ENCODE results near the gene EPHA4. TPM values are rescaled to one million over a fixed set of nuclear protein-coding genes. Genes with fewer than 3 reads are reported as not detected.

EPHA4 gene
- polyA plus RNA-seq, 2 of the 4 experiments (the other 2 are of a cell fraction) = 0.54 to 1.1 TPM

DNA sequence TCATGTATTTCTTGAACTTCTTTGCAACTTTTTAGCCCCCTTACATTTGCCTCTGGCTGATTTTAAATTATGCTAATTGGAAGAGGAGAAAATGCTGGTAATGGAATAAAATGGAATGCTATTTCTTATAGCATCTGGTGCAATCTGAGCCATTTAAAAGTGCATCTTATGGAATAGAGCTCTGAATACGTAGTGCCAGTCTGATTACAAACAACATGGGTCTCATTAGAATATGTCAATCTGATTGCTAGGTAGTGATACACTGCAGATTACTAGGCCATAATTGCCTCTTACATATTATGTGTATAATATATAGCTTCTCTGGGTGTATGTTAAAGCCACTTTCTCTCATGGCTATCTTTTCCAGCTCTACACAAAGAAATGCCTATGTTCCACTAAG lies 159.1 kb downstream of the EPHA4 start (continued):
- TF ChIP-seq TP53 (CRISPR knock-in tag; IDR thresholded peaks at IDR 0.05) = no peak
- TF ChIP-seq, protein P1, sequence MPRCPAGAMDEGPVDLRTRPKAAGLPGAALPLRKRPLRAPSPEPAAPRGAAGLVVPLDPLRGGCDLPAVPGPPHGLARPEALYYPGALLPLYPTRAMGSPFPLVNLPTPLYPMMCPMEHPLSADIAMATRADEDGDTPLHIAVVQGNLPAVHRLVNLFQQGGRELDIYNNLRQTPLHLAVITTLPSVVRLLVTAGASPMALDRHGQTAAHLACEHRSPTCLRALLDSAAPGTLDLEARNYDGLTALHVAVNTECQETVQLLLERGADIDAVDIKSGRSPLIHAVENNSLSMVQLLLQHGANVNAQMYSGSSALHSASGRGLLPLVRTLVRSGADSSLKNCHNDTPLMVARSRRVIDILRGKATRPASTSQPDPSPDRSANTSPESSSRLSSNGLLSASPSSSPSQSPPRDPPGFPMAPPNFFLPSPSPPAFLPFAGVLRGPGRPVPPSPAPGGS (IDR thresholded peaks at IDR 0.05) = no peak
- no peak for TF ChIP-seq CBX8 (IDR thresholded peaks at IDR 0.05)

DNA sequence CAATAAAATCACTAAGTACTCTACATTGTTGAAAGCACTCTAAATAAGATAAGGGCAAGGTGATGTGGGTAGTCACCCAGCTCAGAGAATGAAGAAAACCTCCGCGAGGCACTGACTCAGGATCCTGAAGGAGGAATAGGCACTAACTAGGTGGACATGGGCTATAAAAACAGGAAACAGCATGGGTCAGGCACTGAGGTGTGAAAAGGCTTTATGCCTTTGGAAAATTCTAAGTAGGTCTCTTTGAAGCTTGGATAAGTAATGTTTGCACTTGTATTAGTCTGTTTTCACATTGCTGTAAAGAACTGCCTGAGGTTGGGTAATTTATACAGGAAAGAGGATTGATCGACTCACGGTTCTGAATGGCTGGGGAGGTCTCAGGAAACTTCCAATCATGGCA lies 161.6 kb downstream of the EPHA4 start:
- Histone ChIP-seq H3K9me3 (no peaks in the 10 kb centered on the region; the same call in 2 of the 3 replicates), H3K4me1 (no peaks in the 10 kb centered on the region), H3K27ac (no peak overlapping the region), H3K4me2 (no peak overlapping the region), H3K4me3 (no peak overlapping the region)
- 10% methylated on average over 4 of the region's 4 CpGs for WGBS (ENCODE audit: missing lambda C conversion rate)
- TF ChIP-seq RARB (CRISPR knock-in tag; IDR thresholded peaks at IDR 0.05) (no peak), HOXB13 (CRISPR knock-in tag; IDR thresholded peaks at IDR 0.05; ENCODE audit: low read depth) (no peak)
- DNase-seq (ENCODE audit: low read depth in 1 of 2, low spot score in 1 of 2) (no peak), ATAC-seq (no peak), FAIRE-seq (no peak)
- POLR2A ChIA-PET = no interaction called here
- CTCF ChIA-PET = no interaction called here

DNA sequence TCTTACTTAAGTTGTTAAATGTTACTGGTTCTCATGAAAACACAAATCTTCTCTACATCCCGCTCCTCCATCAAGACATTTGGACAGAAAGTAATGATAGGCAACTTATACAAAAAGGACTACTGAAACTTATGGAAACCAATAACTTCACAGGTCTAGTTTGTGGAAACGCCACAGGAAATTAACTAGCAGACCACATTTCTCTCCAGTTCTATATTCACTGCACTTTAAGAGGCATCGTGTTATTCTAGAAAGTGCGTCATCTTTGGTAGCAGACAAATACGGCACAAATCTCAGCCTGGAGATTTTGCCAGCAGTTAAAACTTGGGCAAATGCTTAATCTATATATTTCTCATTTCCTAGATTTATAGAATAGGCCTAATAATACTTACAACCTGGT lies 164.3 kb downstream of the EPHA4 start:
- no peak overlapping the region for H3K27ac ChIP-seq
- TF ChIP-seq GATA3 (IDR thresholded peaks at IDR 0.05; ENCODE audit: borderline replicate concordance) (no peak), BHLHE40 (IDR thresholded peaks at IDR 0.05; ENCODE audit: low read depth, low read length) (no peak), HOXA7 (CRISPR knock-in tag; IDR thresholded peaks at IDR 0.05) (no peak), MAZ (IDR thresholded peaks at IDR 0.05; ENCODE audit: borderline replicate concordance, low read depth, low read length) (no peak), HOXB5 (CRISPR knock-in tag; IDR thresholded peaks at IDR 0.05) (no peak), EHMT2 (IDR thresholded peaks at IDR 0.05; ENCODE audit: low read depth) (no peak), NFE2L2 (conservative IDR thresholded peaks at IDR 0.05; ENCODE audit: low read length) (no peak), ZFP36 (IDR thresholded peaks at IDR 0.05; ENCODE audit: borderline replicate concordance, partially characterized antibody) (no peak), MYC (IDR thresholded peaks at IDR 0.05; ENCODE audit: borderline replicate concordance, low read length) (no peak), ZC3H11A (IDR thresholded peaks at IDR 0.05) (no peak), TP53 (CRISPR knock-in tag; IDR thresholded peaks at IDR 0.05) (no peak), ESRRA (IDR thresholded peaks at IDR 0.05; ENCODE audit: borderline replicate concordance, low read length) (no peak), JUNB (IDR thresholded peaks at IDR 0.05) (no peak), ZSCAN20 (CRISPR knock-in tag; IDR thresholded peaks at IDR 0.05) (no peak), KDM1A (IDR thresholded peaks at IDR 0.05; ENCODE audit: low read depth) (no peak)
- TF ChIP-seq, protein P2, sequence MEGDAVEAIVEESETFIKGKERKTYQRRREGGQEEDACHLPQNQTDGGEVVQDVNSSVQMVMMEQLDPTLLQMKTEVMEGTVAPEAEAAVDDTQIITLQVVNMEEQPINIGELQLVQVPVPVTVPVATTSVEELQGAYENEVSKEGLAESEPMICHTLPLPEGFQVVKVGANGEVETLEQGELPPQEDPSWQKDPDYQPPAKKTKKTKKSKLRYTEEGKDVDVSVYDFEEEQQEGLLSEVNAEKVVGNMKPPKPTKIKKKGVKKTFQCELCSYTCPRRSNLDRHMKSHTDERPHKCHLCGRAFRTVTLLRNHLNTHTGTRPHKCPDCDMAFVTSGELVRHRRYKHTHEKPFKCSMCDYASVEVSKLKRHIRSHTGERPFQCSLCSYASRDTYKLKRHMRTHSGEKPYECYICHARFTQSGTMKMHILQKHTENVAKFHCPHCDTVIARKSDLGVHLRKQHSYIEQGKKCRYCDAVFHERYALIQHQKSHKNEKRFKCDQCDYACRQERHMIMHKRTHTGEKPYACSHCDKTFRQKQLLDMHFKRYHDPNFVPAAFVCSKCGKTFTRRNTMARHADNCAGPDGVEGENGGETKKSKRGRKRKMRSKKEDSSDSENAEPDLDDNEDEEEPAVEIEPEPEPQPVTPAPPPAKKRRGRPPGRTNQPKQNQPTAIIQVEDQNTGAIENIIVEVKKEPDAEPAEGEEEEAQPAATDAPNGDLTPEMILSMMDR (IDR thresholded peaks at IDR 0.05) = no peak
- TF ChIP-seq, protein P3, sequence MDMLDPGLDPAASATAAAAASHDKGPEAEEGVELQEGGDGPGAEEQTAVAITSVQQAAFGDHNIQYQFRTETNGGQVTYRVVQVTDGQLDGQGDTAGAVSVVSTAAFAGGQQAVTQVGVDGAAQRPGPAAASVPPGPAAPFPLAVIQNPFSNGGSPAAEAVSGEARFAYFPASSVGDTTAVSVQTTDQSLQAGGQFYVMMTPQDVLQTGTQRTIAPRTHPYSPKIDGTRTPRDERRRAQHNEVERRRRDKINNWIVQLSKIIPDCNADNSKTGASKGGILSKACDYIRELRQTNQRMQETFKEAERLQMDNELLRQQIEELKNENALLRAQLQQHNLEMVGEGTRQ (IDR thresholded peaks at IDR 0.05) = no peak
- TF ChIP-seq, protein P4, sequence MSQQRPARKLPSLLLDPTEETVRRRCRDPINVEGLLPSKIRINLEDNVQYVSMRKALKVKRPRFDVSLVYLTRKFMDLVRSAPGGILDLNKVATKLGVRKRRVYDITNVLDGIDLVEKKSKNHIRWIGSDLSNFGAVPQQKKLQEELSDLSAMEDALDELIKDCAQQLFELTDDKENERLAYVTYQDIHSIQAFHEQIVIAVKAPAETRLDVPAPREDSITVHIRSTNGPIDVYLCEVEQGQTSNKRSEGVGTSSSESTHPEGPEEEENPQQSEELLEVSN (IDR thresholded peaks at IDR 0.05; ENCODE audit: borderline replicate concordance, low read depth) = no peak
- H3K4me3 ChIP-seq = no peak overlapping the region
- no peak for FAIRE-seq
- no peak for DNase-seq (ENCODE audit: low read depth in 1 of 2, low spot score in 1 of 2)
- WGBS (ENCODE audit: missing lambda C conversion rate) = 38% methylated on average over 5 of the region's 5 CpGs
- H3K9me3 ChIP-seq = no peaks in the 10 kb centered on the region; the same call in 2 of the 3 replicates
- ChIA-PET CTCF (no interaction called here), POLR2A (no interaction called here)
- H3K4me1 ChIP-seq = no peaks in the 10 kb centered on the region
- H3K4me2 ChIP-seq = no peak overlapping the region
- ATAC-seq = no peak
